Naive B cell (primary cell): ENCODE results near the gene SCN4B. TPM values are rescaled to one million over a fixed set of nuclear protein-coding genes. Genes with fewer than 3 reads are reported as not detected.
"Not testable (repeated sequence)": the region's sequence is repeated elsewhere in the genome, so short reads cannot be mapped to it uniquely, and the experiment has no call there.

Experiments used
- ATAC-seq, 2 donors: fragments of 150-1000 bp; cut with Tn5 transposase; 2 replicates each; pipeline ENCODE4 v1.10.0; 2021; ENCODE audit warnings: low read depth in 2 of 2, mild to moderate bottlenecking in 2 of 2, moderate library complexity in 2 of 2
- DNase-seq: peaks from one replicate; pipeline ENCODE4 v3.0.0; 2022
- H3K27ac Mint-ChIP-seq, 6 donors: one replicate each; pipeline ENCODE4 v1.8.0; 2020 to 2022; ENCODE audit warnings: mild to moderate bottlenecking in 6 of 6, mixed read lengths in 6 of 6, moderate library complexity in 5 of 6, inconsistent platforms in 2 of 6
- H3K27me3 Mint-ChIP-seq, 3 donors: one replicate each; pipeline ENCODE4 v1.8.0; 2021 to 2022; ENCODE audit warnings: mixed read lengths in 3 of 3, mild to moderate bottlenecking in 1 of 3
- H3K36me3 Mint-ChIP-seq, 2 donors: one replicate each; pipeline ENCODE4 v1.8.0; 2020 to 2022; ENCODE audit warnings: mixed read lengths in 2 of 2, inconsistent platforms in 1 of 2, mild to moderate bottlenecking in 1 of 2
- H3K4me1 Mint-ChIP-seq, 3 donors: one replicate each; pipeline ENCODE4 v1.8.0; 2020 to 2022; ENCODE audit warnings: mixed read lengths in 3 of 3, inconsistent platforms in 1 of 3, mild to moderate bottlenecking in 1 of 3, moderate library complexity in 1 of 3
- H3K4me3 Mint-ChIP-seq, 8 donors: one replicate each; pipeline ENCODE4 v1.8.0; 2020 to 2022; ENCODE audit warnings: mild to moderate bottlenecking in 8 of 8, mixed read lengths in 8 of 8, moderate library complexity in 8 of 8, inconsistent platforms in 2 of 8
- H3K9me3 Mint-ChIP-seq, 7 donors: one replicate each; pipeline ENCODE4 v1.8.0; 2020 to 2022; ENCODE audit warnings: mixed read lengths in 7 of 7, mild to moderate bottlenecking in 5 of 7, inconsistent platforms in 2 of 7, moderate library complexity in 1 of 7
- polyA plus RNA-seq, 6 donors: library from polyadenylated mRNA; unstranded; fragments of 300-500 nt; fragmentation: Illumina TruSeq; gene quantifications; one replicate each; pipeline ENCODE4 v1.2.3, GENCODE V29; 2021; ENCODE audit warnings: low read depth in 6 of 6

SCN4B gene
- polyA plus RNA-seq, 6 donors from 2014 or later = not detected

GRCh38 chr11:118184784-118185579, 32.4 kb upstream of the SCN4B start:
- ATAC-seq = no peak
- no peak overlapping the region for H3K27ac Mint-ChIP-seq

GRCh38 chr11:118183691-118184090, 31.1 kb upstream of the SCN4B start:
- peak overlapping the region in 1 of 6 donors; percentile 52 for H3K27ac Mint-ChIP-seq
- not testable (repeated sequence) for H3K4me3 Mint-ChIP-seq, H3K4me1 Mint-ChIP-seq, H3K9me3 Mint-ChIP-seq, DNase-seq, ATAC-seq, H3K36me3 Mint-ChIP-seq
- peaks cover 28 to 57% (median 36%) of the 10 kb centered on the region in 3 donors for H3K27me3 Mint-ChIP-seq

More at GRCh38 chr11:118184784-118185579, 32.4 kb upstream of the SCN4B start:
- no peak for DNase-seq
- Mint-ChIP-seq H3K4me1 (no peaks in the 10 kb centered on the region), H3K27me3 (peaks cover 30 to 65% (median 44%) of the 10 kb centered on the region in 3 donors), H3K4me3 (no peak overlapping the region), H3K36me3 (no peaks in the 10 kb centered on the region), H3K9me3 (peaks cover 0 to under 1% (median 0%) of the 10 kb centered on the region in 7 donors)

- Mint-ChIP-seq H3K4me1 (no peaks in the 10 kb centered on the region), H3K27me3 (peaks cover 16 to 44% (median 32%) of the 10 kb centered on the region in 3 donors), H3K9me3 (no peaks in the 10 kb centered on the region), H3K4me3 (no peak overlapping the region), H3K36me3 (no peaks in the 10 kb centered on the region), H3K27ac (no peak overlapping the region)
- DNase-seq = no peak
- ATAC-seq = peak in 1 of 2 donors; percentile 39
Measured at GRCh38 chr11:118180300-118180703, 27.7 kb upstream of the SCN4B start.

- ATAC-seq = no peak
- no peaks in the 10 kb centered on the region for H3K36me3 Mint-ChIP-seq
- no peak overlapping the region for H3K4me3 Mint-ChIP-seq
- H3K27ac Mint-ChIP-seq = no peak overlapping the region
- no peak for DNase-seq
- H3K9me3 Mint-ChIP-seq = no peaks in the 10 kb centered on the region
- H3K27me3 Mint-ChIP-seq = peaks cover 15 to 46% (median 45%) of the 10 kb centered on the region in 3 donors
- H3K4me1 Mint-ChIP-seq = no peaks in the 10 kb centered on the region
Measured at GRCh38 chr11:118176778-118177134, 24.1 kb upstream of the SCN4B start.

- no peak for DNase-seq
Measured at GRCh38 chr11:118175993-118176777, 23.6 kb upstream of the SCN4B start, which contains the start of gene SCN2B. SCN2B (minus strand) TSS chr11:118176639; CDS start chr11:118176431, 208 bp downstream.

GRCh38 chr11:118175031-118175992, 22.7 kb upstream of the SCN4B start:
- Mint-ChIP-seq H3K4me1 (no peaks in the 10 kb centered on the region), H3K4me3 (peak overlapping the region in 1 of 8 donors; percentile 30), H3K27ac (peak overlapping the region in 1 of 6 donors; percentile 43), H3K36me3 (no peaks in the 10 kb centered on the region), H3K27me3 (peaks cover 18 to 46% (median 44%) of the 10 kb centered on the region in 3 donors), H3K9me3 (no peaks in the 10 kb centered on the region)
- no peak for ATAC-seq
- DNase-seq = no peak

More at GRCh38 chr11:118175993-118176777, 23.6 kb upstream of the SCN4B start, which contains the start of gene SCN2B:
- H3K36me3 Mint-ChIP-seq = no peaks in the 10 kb centered on the region
- H3K27ac Mint-ChIP-seq = peak within 1 kb of the TSS in 2 of 6 donors; percentile 43 to 62
- H3K4me1 Mint-ChIP-seq = no peaks in the 10 kb centered on the region
- H3K9me3 Mint-ChIP-seq = no peaks in the 10 kb centered on the region
- H3K27me3 Mint-ChIP-seq = peaks cover 13 to 44% (median 44%) of the 10 kb centered on the region in 3 donors
- no peak for ATAC-seq
- H3K4me3 Mint-ChIP-seq = no peak within 1 kb of the TSS

- Mint-ChIP-seq H3K27me3 (peaks cover 24 to 50% (median 48%) of the 10 kb centered on the region in 3 donors), H3K9me3 (no peaks in the 10 kb centered on the region), H3K4me1 (no peaks in the 10 kb centered on the region), H3K27ac (peak overlapping the region in 1 of 6 donors; percentile 12), H3K4me3 (no peak overlapping the region), H3K36me3 (no peaks in the 10 kb centered on the region)
- DNase-seq = no peak
- no peak for ATAC-seq
Measured at GRCh38 chr11:118174006-118174567, 21.5 kb upstream of the SCN4B start.

- DNase-seq (no peak), ATAC-seq (no peak)
- H3K27me3 Mint-ChIP-seq = peaks cover 30 to 67% (median 60%) of the 10 kb centered on the region in 3 donors
- H3K4me3 Mint-ChIP-seq = no peak overlapping the region
- H3K36me3 Mint-ChIP-seq = no peaks in the 10 kb centered on the region
- no peak overlapping the region for H3K27ac Mint-ChIP-seq
- no peaks in the 10 kb centered on the region for H3K4me1 Mint-ChIP-seq
- no peaks in the 10 kb centered on the region for H3K9me3 Mint-ChIP-seq
Measured at GRCh38 chr11:118172356-118172755, 19.7 kb upstream of the SCN4B start.

GRCh38 chr11:118171269-118172062, 18.8 kb upstream of the SCN4B start:
- no peaks in the 10 kb centered on the region for H3K9me3 Mint-ChIP-seq
- H3K4me1 Mint-ChIP-seq = no peaks in the 10 kb centered on the region
- ATAC-seq = peak; percentile 71 to 82
- peaks cover 36 to 73% (median 65%) of the 10 kb centered on the region in 3 donors for H3K27me3 Mint-ChIP-seq
- H3K27ac Mint-ChIP-seq = no peak overlapping the region
- H3K4me3 Mint-ChIP-seq = peak overlapping the region in 1 of 8 donors; percentile 52
- no peaks in the 10 kb centered on the region for H3K36me3 Mint-ChIP-seq
- peak; percentile 58 for DNase-seq

- ATAC-seq (no peak), DNase-seq (no peak)
- peak overlapping the region in 1 of 8 donors; percentile 52 for H3K4me3 Mint-ChIP-seq
- H3K27ac Mint-ChIP-seq = no peak overlapping the region
- no peaks in the 10 kb centered on the region for H3K4me1 Mint-ChIP-seq
- H3K36me3 Mint-ChIP-seq = no peaks in the 10 kb centered on the region
- no peaks in the 10 kb centered on the region for H3K9me3 Mint-ChIP-seq
- H3K27me3 Mint-ChIP-seq = peaks cover 36 to 69% (median 65%) of the 10 kb centered on the region in 3 donors
Measured at GRCh38 chr11:118170882-118171268, 18.3 kb upstream of the SCN4B start.

GRCh38 chr11:118170231-118170630, 17.6 kb upstream of the SCN4B start:
- Mint-ChIP-seq H3K4me3 (no peak overlapping the region), H3K27ac (peak overlapping the region in 1 of 6 donors; percentile 19), H3K36me3 (no peaks in the 10 kb centered on the region), H3K9me3 (no peaks in the 10 kb centered on the region), H3K27me3 (peaks cover 36 to 63% (median 62%) of the 10 kb centered on the region in 3 donors), H3K4me1 (no peaks in the 10 kb centered on the region)
- ATAC-seq (no peak), DNase-seq (no peak)
